ENCODE data around the gene CARD11.

CARD11 gene

GRCh38 chr7:2896131-2896530, 147.5 kb downstream of the CARD11 start:
- DNase-seq: no peak

GRCh38 chr7:2894118-2894940, 149.3 kb downstream of the CARD11 start:
- no peak for DNase-seq

GRCh38 chr7:2893411-2893861, 150.2 kb downstream of the CARD11 start:
- no peak for DNase-seq

GRCh38 chr7:2892549-2892948, 151.1 kb downstream of the CARD11 start:
- DNase-seq: peak; percentile 18 to 59

GRCh38 chr7:2887816-2888215, 155.9 kb downstream of the CARD11 start:
- DNase-seq: no peak

- DNase-seq: peak; percentile 33 to 86
These were observed 156.8 kb downstream of the CARD11 start for GRCh38 chr7:2886900-2887299.

GRCh38 chr7:2886391-2886790, 157.3 kb downstream of the CARD11 start:
- no peak for DNase-seq

- DNase-seq: no peak
These were observed 159.5 kb downstream of the CARD11 start for GRCh38 chr7:2884161-2884560.

- DNase-seq: no peak
These were observed 160.6 kb downstream of the CARD11 start for GRCh38 chr7:2883101-2883500.

- DNase-seq: no peak
These were observed 161.6 kb downstream of the CARD11 start for GRCh38 chr7:2882111-2882510.

- no peak for DNase-seq
These were observed 162.7 kb downstream of the CARD11 start for GRCh38 chr7:2880874-2881533.

- DNase-seq: no peak
These were observed 163.6 kb downstream of the CARD11 start for GRCh38 chr7:2880051-2880450.

- DNase-seq: no peak
These were observed 164.3 kb downstream of the CARD11 start for GRCh38 chr7:2879354-2879753.

GRCh38 chr7:2878306-2878705, 165.4 kb downstream of the CARD11 start:
- DNase-seq: no peak

GRCh38 chr7:2876031-2876731, 167.5 kb downstream of the CARD11 start:
- DNase-seq: no peak

GRCh38 chr7:2873686-2874551, 169.7 kb downstream of the CARD11 start:
- DNase-seq: peak; percentile 73 to 88

- peak in 1 of 2 experiments; percentile 4 for DNase-seq
These were observed 170.5 kb downstream of the CARD11 start for GRCh38 chr7:2873146-2873545.

GRCh38 chr7:2872296-2872874, 171.3 kb downstream of the CARD11 start:
- no peak for DNase-seq

- peak in 1 of 2 experiments; percentile 41 for DNase-seq
These were observed 173.2 kb downstream of the CARD11 start for GRCh38 chr7:2870471-2870931.

- DNase-seq: no peak
These were observed 173.7 kb downstream of the CARD11 start for GRCh38 chr7:2869981-2870380.

GRCh38 chr7:2866601-2867000, 177.1 kb downstream of the CARD11 start:
- DNase-seq: no peak

All from NCI-H526 (cell line).